Keratinocyte (primary cell): ENCODE measurements around the gene PLCB3.

Experiments used
- EZH2 ChIP-seq: IDR thresholded peaks from one replicate; pipeline ENCODE4 v1.6.1; 2012; ENCODE audit warnings: inconsistent platforms, mild to moderate bottlenecking, low read length, moderate library complexity
- TF ChIP-seq, protein P1 (sequence below), 3 experiments: IDR thresholded peaks in 1 of 3; conservative IDR thresholded peaks in 1 of 3; optimal IDR thresholded peaks in 1 of 3; 2 replicates in 2 of 3; 3 replicates in 1 of 3; pipeline versions ENCODE3 to v1.5.1; 2011; ENCODE audit warnings: low read length in 3 of 3, mild to moderate bottlenecking in 3 of 3, moderate library complexity in 2 of 3, control low read depth in 1 of 3, inconsistent platforms in 1 of 3; ENCODE audit not compliant: insufficient read depth in 2 of 3; ENCODE audit errors: extremely low read depth in 1 of 3

GRCh38 chr11:64229744-64230170 lies 21.6 kb upstream of the PLCB3 start:
- TF ChIP-seq, protein P1, sequence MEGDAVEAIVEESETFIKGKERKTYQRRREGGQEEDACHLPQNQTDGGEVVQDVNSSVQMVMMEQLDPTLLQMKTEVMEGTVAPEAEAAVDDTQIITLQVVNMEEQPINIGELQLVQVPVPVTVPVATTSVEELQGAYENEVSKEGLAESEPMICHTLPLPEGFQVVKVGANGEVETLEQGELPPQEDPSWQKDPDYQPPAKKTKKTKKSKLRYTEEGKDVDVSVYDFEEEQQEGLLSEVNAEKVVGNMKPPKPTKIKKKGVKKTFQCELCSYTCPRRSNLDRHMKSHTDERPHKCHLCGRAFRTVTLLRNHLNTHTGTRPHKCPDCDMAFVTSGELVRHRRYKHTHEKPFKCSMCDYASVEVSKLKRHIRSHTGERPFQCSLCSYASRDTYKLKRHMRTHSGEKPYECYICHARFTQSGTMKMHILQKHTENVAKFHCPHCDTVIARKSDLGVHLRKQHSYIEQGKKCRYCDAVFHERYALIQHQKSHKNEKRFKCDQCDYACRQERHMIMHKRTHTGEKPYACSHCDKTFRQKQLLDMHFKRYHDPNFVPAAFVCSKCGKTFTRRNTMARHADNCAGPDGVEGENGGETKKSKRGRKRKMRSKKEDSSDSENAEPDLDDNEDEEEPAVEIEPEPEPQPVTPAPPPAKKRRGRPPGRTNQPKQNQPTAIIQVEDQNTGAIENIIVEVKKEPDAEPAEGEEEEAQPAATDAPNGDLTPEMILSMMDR (optimal IDR thresholded peaks at IDR 0.05 in 1 of 3, IDR thresholded peaks at IDR 0.05 in 1 of 3, conservative IDR thresholded peaks at IDR 0.05 in 1 of 3; ENCODE audit: extremely low read depth in 1 of 3, insufficient read depth in 2 of 3, low read length in 3 of 3) = no peak
- no peak for TF ChIP-seq EZH2
